ENCODE measurements around the gene SLC22A23. TPM values are rescaled to one million over a fixed set of nuclear protein-coding genes. Genes with fewer than 3 reads are reported as not detected.

Gene SLC22A23
- polyA plus RNA-seq, 4 donors: 9.5 to 38.3 (median 15.0) TPM

DNA sequence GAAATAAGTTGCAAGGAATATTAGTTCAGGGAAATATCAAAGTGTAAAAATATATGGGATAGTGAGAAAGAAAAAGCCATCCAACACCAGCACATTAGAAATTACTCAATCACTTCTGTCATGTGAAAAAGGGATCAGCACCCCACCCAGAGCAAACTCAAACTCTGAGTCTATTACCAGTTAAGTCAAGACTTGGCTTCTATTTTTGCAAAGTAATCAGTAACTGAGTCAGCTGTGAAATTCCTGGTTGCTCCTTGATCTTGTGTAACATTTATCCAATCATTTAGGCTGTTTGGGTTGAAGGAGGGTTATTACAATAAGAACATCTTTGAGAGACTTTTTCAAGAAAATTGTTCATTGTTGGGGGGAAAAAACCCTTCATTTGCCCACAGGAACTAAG is 51.2 kb downstream of the SLC22A23 start:
- H3K27ac ChIP-seq (ENCODE audit: low read depth in 1 of 3, low read length in 2 of 3): peak overlapping the region in 2 of 3 donors; percentile 37 to 80
- peaks cover 0 to 12% (median 0%) of the 10 kb centered on the region in 3 donors for H3K36me3 ChIP-seq (ENCODE audit: control insufficient read depth in 3 of 3, insufficient read depth in 2 of 3, low read depth in 1 of 3, low read length in 3 of 3)
- no peak overlapping the region for H3K4me3 ChIP-seq (ENCODE audit: low read depth in 1 of 3, low read length in 3 of 3)
- DNase-seq: peak; percentile 80 to 86
- peaks cover 13 to 88% (median 19%) of the 10 kb centered on the region in 3 donors for H3K4me1 ChIP-seq (ENCODE audit: control insufficient read depth in 3 of 3, insufficient read depth in 2 of 3, low read depth in 1 of 3, low read length in 2 of 3)
- no peaks in the 10 kb centered on the region for H3K9me3 ChIP-seq (ENCODE audit: control insufficient read depth in 2 of 2, insufficient read depth in 1 of 2, low read depth in 1 of 2, low read length in 1 of 2)
- no peak for FAIRE-seq
- H3K27me3 ChIP-seq (ENCODE audit: control insufficient read depth in 3 of 3, insufficient read depth in 3 of 3, low read length in 3 of 3): no peaks in the 10 kb centered on the region

DNA sequence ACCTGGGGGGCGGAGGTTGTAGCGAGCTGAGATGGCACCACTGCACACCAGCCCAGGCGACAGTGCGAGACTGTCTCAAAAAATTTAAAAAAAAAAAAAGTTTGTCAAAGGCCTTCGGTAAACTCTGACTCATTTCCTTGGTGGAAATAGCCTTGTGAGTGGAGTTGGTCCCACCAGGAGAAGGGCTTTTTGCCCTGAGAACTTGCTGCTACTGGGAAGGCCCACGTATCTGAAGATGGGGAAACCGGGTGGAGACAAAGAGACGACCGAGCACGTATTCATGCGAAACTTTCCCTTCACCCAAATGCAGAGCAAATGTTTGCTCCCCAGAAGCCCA is 51.7 kb downstream of the SLC22A23 start:
- WGBS, 3 donors: 92 to 94% (median 93%) methylated on average over 11 of the region's 11 CpGs
- FAIRE-seq (no peak), DNase-seq (no peak)
- no peaks in the 10 kb centered on the region for H3K9me3 ChIP-seq (ENCODE audit: control insufficient read depth in 2 of 2, insufficient read depth in 1 of 2, low read depth in 1 of 2, low read length in 1 of 2)
- peaks cover 0 to 12% (median 0%) of the 10 kb centered on the region in 3 donors for H3K36me3 ChIP-seq (ENCODE audit: control insufficient read depth in 3 of 3, insufficient read depth in 2 of 3, low read depth in 1 of 3, low read length in 3 of 3)
- peak overlapping the region in 2 of 3 donors; percentile 37 to 80 for H3K27ac ChIP-seq (ENCODE audit: low read depth in 1 of 3, low read length in 2 of 3)
- H3K4me1 ChIP-seq (ENCODE audit: control insufficient read depth in 3 of 3, insufficient read depth in 2 of 3, low read depth in 1 of 3, low read length in 2 of 3): peaks cover 13 to 88% (median 21%) of the 10 kb centered on the region in 3 donors
- H3K4me3 ChIP-seq (ENCODE audit: low read depth in 1 of 3, low read length in 3 of 3): no peak overlapping the region
- no peaks in the 10 kb centered on the region for H3K27me3 ChIP-seq (ENCODE audit: control insufficient read depth in 3 of 3, insufficient read depth in 3 of 3, low read length in 3 of 3)

DNA sequence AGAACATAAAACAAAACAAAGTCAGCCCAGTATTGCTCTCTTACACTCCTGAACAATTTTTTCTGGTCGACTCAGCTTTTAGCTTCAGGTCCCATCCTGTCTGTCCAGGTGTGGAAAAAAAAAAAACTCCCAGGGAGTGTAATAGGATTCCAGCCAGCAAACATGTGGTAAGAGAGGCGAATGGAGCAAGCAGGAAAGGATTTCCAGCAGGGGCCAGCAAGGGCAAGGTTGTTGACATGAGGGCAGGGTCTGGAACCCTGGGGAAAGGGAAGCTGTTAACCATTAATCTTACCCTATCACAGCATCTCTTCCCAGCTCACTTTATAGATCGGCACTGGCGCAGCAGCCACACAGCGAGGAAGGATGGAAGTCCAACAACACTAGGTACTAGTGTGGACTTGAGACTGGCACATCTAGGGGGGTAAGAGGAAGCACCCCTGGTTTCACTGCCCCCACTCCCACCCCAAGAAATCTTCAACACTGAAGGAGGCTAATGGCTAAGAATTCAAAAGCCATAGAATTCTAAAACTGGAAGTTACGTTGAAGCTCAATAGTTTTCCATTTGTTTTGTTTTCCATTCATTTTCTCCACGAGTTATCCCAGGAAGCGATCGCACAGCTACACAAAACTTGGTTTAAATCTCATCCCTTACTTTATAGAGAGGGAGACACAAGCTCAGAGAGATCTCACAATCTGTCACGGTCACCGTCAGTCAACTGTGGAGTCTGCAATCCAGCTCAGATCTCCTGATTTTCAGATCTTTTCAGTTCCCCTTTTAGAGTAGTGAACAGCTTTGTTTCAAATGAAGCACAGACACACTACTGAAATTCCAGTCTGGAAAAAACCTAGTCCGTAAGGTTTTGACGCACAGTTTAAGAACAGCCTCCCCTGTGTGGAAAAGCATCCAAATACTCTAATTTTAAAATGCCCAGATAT is 53.3 kb downstream of the SLC22A23 start:
- H3K4me1 ChIP-seq (ENCODE audit: control insufficient read depth in 3 of 3, insufficient read depth in 2 of 3, low read depth in 1 of 3, low read length in 2 of 3): peaks cover 14 to 88% (median 21%) of the 10 kb centered on the region in 3 donors
- FAIRE-seq: no peak
- WGBS, 3 donors: 24 to 46% (median 37%) methylated on average over 13 of the region's 13 CpGs

DNA sequence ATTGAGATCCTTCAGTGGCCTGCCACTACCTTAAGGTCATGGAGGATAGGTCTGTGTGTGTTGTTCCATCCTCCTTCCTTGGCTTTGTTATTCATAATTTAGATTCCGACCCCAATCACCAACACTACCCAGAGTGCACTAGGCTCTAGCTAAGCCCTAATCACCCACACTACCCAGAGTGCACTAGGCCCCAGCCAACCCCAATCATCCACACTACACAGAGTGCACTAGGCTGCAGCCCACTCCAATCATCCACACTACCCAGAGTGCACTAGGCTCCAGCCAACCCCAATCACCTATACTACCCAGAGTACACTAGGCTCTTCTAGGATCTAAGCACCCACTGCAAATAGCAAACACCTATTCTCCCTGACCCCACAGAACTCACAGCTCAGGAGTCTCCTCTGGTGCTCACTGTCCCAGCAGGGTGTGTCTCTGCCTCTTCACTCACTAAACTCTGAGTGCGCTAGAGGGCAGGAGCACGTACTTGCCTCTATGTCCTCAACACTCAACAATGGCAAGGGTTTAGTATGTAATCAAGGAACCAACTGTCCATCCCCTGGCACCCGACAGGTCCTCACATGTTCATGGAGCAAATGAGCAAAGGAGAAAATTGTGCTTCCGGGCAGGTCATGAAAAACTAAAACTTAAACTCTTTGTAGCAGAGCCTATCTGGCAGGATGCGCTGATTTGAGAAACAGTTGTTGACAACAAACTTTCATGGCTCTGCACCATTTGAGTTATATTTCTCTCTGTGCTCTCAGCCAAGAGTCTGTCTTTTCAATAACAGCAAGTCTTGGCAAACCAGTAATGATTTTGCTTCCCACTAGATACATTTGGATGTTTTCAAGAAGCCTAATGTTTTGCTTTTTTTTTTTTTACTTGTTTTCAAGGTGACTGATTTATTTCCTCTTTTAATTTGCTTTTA is 54.3 kb downstream of the SLC22A23 start:
- peak in 1 of 2 donors; percentile 65 for DNase-seq
- H3K27ac ChIP-seq (ENCODE audit: low read depth in 1 of 3, low read length in 2 of 3): peak overlapping the region in 2 of 3 donors; percentile 28 to 80

More for the DNA sequence above, 53.3 kb downstream of the SLC22A23 start:
- Histone ChIP-seq H3K9me3 (ENCODE audit: control insufficient read depth in 2 of 2, insufficient read depth in 1 of 2, low read depth in 1 of 2, low read length in 1 of 2) (no peaks in the 10 kb centered on the region), H3K36me3 (ENCODE audit: control insufficient read depth in 3 of 3, insufficient read depth in 2 of 3, low read depth in 1 of 3, low read length in 3 of 3) (peaks cover 0 to 14% (median 0%) of the 10 kb centered on the region in 3 donors), H3K4me3 (ENCODE audit: low read depth in 1 of 3, low read length in 3 of 3) (no peak overlapping the region), H3K27ac (ENCODE audit: low read depth in 1 of 3, low read length in 2 of 3) (peak overlapping the region; percentile 72 to 82 (median 80)), H3K27me3 (ENCODE audit: control insufficient read depth in 3 of 3, insufficient read depth in 3 of 3, low read length in 3 of 3) (no peaks in the 10 kb centered on the region)
- DNase-seq: peak; percentile 93 to 98

DNA sequence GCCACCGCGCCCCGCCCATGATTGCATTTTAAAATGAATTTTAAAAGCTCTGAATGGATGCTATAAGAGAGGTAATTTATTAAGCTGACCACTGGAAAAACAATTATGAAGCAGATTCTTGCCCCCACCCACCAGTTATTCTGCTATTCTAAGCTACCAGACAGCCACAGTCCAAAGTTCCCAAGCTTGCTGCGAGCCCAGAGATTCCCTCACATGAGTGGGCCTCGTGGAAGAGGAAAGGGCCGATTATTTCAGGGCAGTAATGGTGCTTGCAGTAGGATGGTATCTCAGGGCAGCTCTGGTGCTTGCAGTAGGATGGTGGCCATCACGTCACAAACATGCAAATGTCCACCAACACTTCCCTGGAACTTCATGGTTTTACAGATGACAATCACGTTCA is 56.7 kb downstream of the SLC22A23 start:
- FAIRE-seq: no peak
- no peak overlapping the region for H3K4me3 ChIP-seq (ENCODE audit: low read depth in 1 of 3, low read length in 3 of 3)
- H3K4me1 ChIP-seq (ENCODE audit: control insufficient read depth in 3 of 3, insufficient read depth in 2 of 3, low read depth in 1 of 3, low read length in 2 of 3): peaks cover 15 to 77% (median 28%) of the 10 kb centered on the region in 3 donors
- WGBS, 3 donors: 56 to 75% (median 65%) methylated on average over 8 of the region's 8 CpGs
- DNase-seq: peak in 1 of 2 donors; percentile 63
- H3K27ac ChIP-seq (ENCODE audit: low read depth in 1 of 3, low read length in 2 of 3): peak overlapping the region in 1 of 3 donors; percentile 80
- no peaks in the 10 kb centered on the region for H3K27me3 ChIP-seq (ENCODE audit: control insufficient read depth in 3 of 3, insufficient read depth in 3 of 3, low read length in 3 of 3)
- H3K36me3 ChIP-seq (ENCODE audit: control insufficient read depth in 3 of 3, insufficient read depth in 2 of 3, low read depth in 1 of 3, low read length in 3 of 3): peaks cover 0 to 15% (median 0%) of the 10 kb centered on the region in 3 donors
- no peaks in the 10 kb centered on the region for H3K9me3 ChIP-seq (ENCODE audit: control insufficient read depth in 2 of 2, insufficient read depth in 1 of 2, low read depth in 1 of 2, low read length in 1 of 2)

More for the DNA sequence above, 54.3 kb downstream of the SLC22A23 start:
- Histone ChIP-seq H3K27me3 (ENCODE audit: control insufficient read depth in 3 of 3, insufficient read depth in 3 of 3, low read length in 3 of 3) (no peaks in the 10 kb centered on the region), H3K4me3 (ENCODE audit: low read depth in 1 of 3, low read length in 3 of 3) (no peak overlapping the region), H3K36me3 (ENCODE audit: control insufficient read depth in 3 of 3, insufficient read depth in 2 of 3, low read depth in 1 of 3, low read length in 3 of 3) (peaks cover 0 to 15% (median 0%) of the 10 kb centered on the region in 3 donors), H3K4me1 (ENCODE audit: control insufficient read depth in 3 of 3, insufficient read depth in 2 of 3, low read depth in 1 of 3, low read length in 2 of 3) (peaks cover 18 to 88% (median 22%) of the 10 kb centered on the region in 3 donors), H3K9me3 (ENCODE audit: control insufficient read depth in 2 of 2, insufficient read depth in 1 of 2, low read depth in 1 of 2, low read length in 1 of 2) (no peaks in the 10 kb centered on the region)
- no peak for FAIRE-seq
- WGBS, 3 donors: 51 to 67% (median 59%) methylated on average over 6 of the region's 6 CpGs

DNA sequence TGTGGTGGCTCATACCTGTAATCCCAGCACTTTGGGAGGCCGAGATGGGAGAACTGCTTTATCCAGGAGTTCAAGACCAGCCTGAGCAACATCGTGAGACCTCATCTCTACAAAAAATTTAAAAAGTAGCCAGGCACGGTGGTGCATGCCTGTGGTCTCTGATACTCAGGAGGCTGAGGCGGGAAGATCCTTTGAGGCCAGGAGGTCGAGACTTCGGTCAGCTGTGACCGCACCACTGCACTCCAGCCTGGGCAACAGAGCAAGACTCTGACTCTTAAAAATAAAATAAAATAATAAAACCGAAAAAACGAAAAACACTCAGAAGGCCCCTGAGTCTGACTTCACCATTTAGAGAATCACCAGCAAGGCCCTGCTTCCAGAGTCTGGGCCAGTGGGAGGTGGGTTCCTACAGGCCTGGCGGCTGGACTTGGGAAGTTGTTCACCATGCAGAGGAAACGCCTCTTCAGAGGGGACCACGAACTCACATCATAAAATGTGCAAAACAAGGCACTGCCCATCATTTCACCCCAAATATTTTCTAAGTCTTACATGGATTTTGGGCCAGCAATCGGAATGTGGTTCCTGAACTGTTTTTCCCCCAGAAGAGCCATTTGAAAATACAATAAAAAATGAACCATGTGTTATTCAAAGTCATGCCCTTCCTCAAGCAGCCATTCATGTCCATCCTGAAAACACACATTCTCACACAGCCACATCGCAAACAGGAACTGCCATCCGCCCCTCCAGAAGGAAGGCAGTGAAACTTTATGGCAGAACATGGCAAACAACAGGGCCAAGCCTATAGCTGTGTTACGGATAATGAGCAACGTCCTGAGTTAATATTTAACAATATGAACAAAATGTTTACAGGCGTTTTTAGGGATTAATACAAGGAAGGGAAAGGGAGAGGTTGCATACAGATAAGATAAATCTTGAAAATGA is 57.8 kb downstream of the SLC22A23 start:
- H3K36me3 ChIP-seq (ENCODE audit: control insufficient read depth in 3 of 3, insufficient read depth in 2 of 3, low read depth in 1 of 3, low read length in 3 of 3): peaks cover 0 to 18% (median 2%) of the 10 kb centered on the region in 3 donors
- FAIRE-seq: no peak
- H3K4me1 ChIP-seq (ENCODE audit: control insufficient read depth in 3 of 3, insufficient read depth in 2 of 3, low read depth in 1 of 3, low read length in 2 of 3): peaks cover 12 to 66% (median 20%) of the 10 kb centered on the region in 3 donors
- peak; percentile 80 to 82 for DNase-seq
- no peaks in the 10 kb centered on the region for H3K9me3 ChIP-seq (ENCODE audit: control insufficient read depth in 2 of 2, insufficient read depth in 1 of 2, low read depth in 1 of 2, low read length in 1 of 2)
- WGBS, 3 donors: 42 to 79% (median 59%) methylated on average over 18 of the region's 18 CpGs
- H3K27ac ChIP-seq (ENCODE audit: low read depth in 1 of 3, low read length in 2 of 3): peak overlapping the region; percentile 39 to 80 (median 79)
- no peak overlapping the region for H3K4me3 ChIP-seq (ENCODE audit: low read depth in 1 of 3, low read length in 3 of 3)
- H3K27me3 ChIP-seq (ENCODE audit: control insufficient read depth in 3 of 3, insufficient read depth in 3 of 3, low read length in 3 of 3): no peaks in the 10 kb centered on the region

DNA sequence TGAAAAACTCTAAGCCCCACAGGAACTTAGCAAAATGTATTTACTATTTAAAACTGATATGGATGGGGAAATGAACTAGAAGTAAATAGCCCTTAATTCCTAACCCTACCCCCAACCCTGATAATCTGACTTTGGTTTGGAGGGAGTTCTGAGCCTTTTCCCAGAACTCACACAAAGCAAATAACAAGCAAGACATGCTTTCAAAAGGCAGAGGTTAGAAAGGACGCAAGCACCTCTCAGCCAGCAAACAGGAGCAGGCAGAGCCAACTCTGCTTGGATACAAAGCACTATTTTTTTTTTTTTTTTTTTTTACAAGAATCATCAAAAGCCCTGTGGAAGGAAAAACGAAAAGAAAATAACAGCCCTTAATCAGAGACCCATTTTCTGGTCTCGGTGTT is 58.7 kb downstream of the SLC22A23 start:
- FAIRE-seq (no peak), DNase-seq (no peak)
- Histone ChIP-seq H3K36me3 (ENCODE audit: control insufficient read depth in 3 of 3, insufficient read depth in 2 of 3, low read depth in 1 of 3, low read length in 3 of 3) (peaks cover 0 to 18% (median 2%) of the 10 kb centered on the region in 3 donors), H3K27me3 (ENCODE audit: control insufficient read depth in 3 of 3, insufficient read depth in 3 of 3, low read length in 3 of 3) (no peaks in the 10 kb centered on the region), H3K9me3 (ENCODE audit: control insufficient read depth in 2 of 2, insufficient read depth in 1 of 2, low read depth in 1 of 2, low read length in 1 of 2) (no peaks in the 10 kb centered on the region), H3K4me3 (ENCODE audit: low read depth in 1 of 3, low read length in 3 of 3) (no peak overlapping the region), H3K27ac (ENCODE audit: low read depth in 1 of 3, low read length in 2 of 3) (peak overlapping the region in 2 of 3 donors; percentile 30 to 80), H3K4me1 (ENCODE audit: control insufficient read depth in 3 of 3, insufficient read depth in 2 of 3, low read depth in 1 of 3, low read length in 2 of 3) (peaks cover 14 to 68% (median 27%) of the 10 kb centered on the region in 3 donors)
- 35 to 55% (median 43%) methylated on average over 3 of the region's 3 CpGs for WGBS, 3 donors
